HepG2 (cell line): ENCODE measurements around the gene C2orf81. TPM values are rescaled to one million over a fixed set of nuclear protein-coding genes. Genes with fewer than 3 reads are reported as not detected.

Experiments
- ADNP ChIP-seq: sonication (generic); formaldehyde crosslinking; IDR thresholded peaks from 2 replicates; pipeline ENCODE4 v1.4.0; 2020; ENCODE audit warnings: missing genetic modification reagents
- BRD4 ChIP-seq: sonication (generic); formaldehyde crosslinking; IDR thresholded peaks from 2 replicates; pipeline ENCODE4 v1.4.0; 2020; ENCODE audit warnings: missing genetic modification reagents
- CSRNP1 ChIP-seq: sonication (generic); formaldehyde crosslinking; IDR thresholded peaks from 2 replicates; pipeline ENCODE4 v1.8.1; 2023; ENCODE audit warnings: mild to moderate bottlenecking, missing genetic modification reagents
- DDIT3 ChIP-seq: sonication (generic); formaldehyde crosslinking; IDR thresholded peaks from 2 replicates; pipeline ENCODE4 v1.4.0; 2020; ENCODE audit warnings: mild to moderate bottlenecking, missing genetic modification reagents
- FOXA3 ChIP-seq: IDR thresholded peaks from 2 replicates; pipeline ENCODE4 v1.6.1; 2016; ENCODE audit warnings: missing genetic modification reagents, missing compliant biosample characterization
- FOXJ3 ChIP-seq: sonication (generic); formaldehyde crosslinking; IDR thresholded peaks from 2 replicates; pipeline ENCODE4 v1.4.0; 2020; ENCODE audit warnings: missing genetic modification reagents, mild to moderate bottlenecking, borderline replicate concordance
- FOXK1 ChIP-seq: sonication (generic); formaldehyde crosslinking; IDR thresholded peaks from 2 replicates; pipeline ENCODE4 v1.4.0; 2020; ENCODE audit warnings: low read depth, missing genetic modification reagents, borderline replicate concordance
- PLRG1 ChIP-seq: fragments of 450-650 bp; conservative IDR thresholded peaks from 2 replicates; pipeline ENCODE4 v1.6.1; 2016
- PRDM10 ChIP-seq: sonication (generic); formaldehyde crosslinking; IDR thresholded peaks from 2 replicates; pipeline ENCODE4 v1.4.0; 2020; ENCODE audit warnings: low read depth, missing genetic modification reagents
- TBX2 ChIP-seq: sonication (generic); formaldehyde crosslinking; IDR thresholded peaks from 2 replicates; pipeline ENCODE4 v1.5.0; 2020; ENCODE audit warnings: missing genetic modification reagents, mild to moderate bottlenecking, borderline replicate concordance
- ZBTB4 ChIP-seq: sonication (generic); formaldehyde crosslinking; IDR thresholded peaks from 2 replicates; pipeline ENCODE4 v1.4.0; 2020; ENCODE audit warnings: missing genetic modification reagents, mild to moderate bottlenecking, borderline replicate concordance
- ZGPAT ChIP-seq: IDR thresholded peaks from 2 replicates; pipeline ENCODE4 v1.6.1; 2016; ENCODE audit warnings: mild to moderate bottlenecking
- ZNF160 ChIP-seq: sonication (generic); formaldehyde crosslinking; IDR thresholded peaks from 2 replicates; pipeline ENCODE4 v1.8.0; 2022; ENCODE audit warnings: mild to moderate bottlenecking, inconsistent platforms, missing genetic modification reagents
- ZNF292 ChIP-seq: sonication (generic); formaldehyde crosslinking; IDR thresholded peaks from 2 replicates; pipeline ENCODE4 v1.8.1; 2022; ENCODE audit warnings: mild to moderate bottlenecking, low read depth, missing genetic modification reagents, borderline replicate concordance
- ZNF619 ChIP-seq: sonication (generic); formaldehyde crosslinking; IDR thresholded peaks from 2 replicates; pipeline ENCODE4 v1.4.0; 2020; ENCODE audit warnings: mild to moderate bottlenecking, missing genetic modification reagents
- ZNF629 ChIP-seq: sonication (generic); formaldehyde crosslinking; conservative IDR thresholded peaks from 2 replicates; pipeline ENCODE4 v1.5.0; 2020; ENCODE audit warnings: missing genetic modification reagents
- ZNF670 ChIP-seq: sonication (generic); formaldehyde crosslinking; IDR thresholded peaks from 2 replicates; pipeline ENCODE4 v1.8.0; 2022; ENCODE audit warnings: mild to moderate bottlenecking, missing genetic modification reagents, borderline replicate concordance
- ZNF747 ChIP-seq: sonication (generic); formaldehyde crosslinking; IDR thresholded peaks from 2 replicates; pipeline ENCODE4 v1.8.1; 2023; ENCODE audit warnings: missing genetic modification reagents, mild to moderate bottlenecking, borderline replicate concordance
- polyA plus RNA-seq, 8 experiments: library from polyadenylated mRNA; depleted of rRNA in 3 of 8; stranded (reverse) in 7 of 8; unstranded in 1 of 8; fragments of >200 nt; fragmentation: Illumina TruSeq in 4 of 8; extraction: Trizol in 4 of 8; gene quantifications; 2 replicates each; pipeline versions ENCODE4 v1.2.1 to v1.2.3, GENCODE V29; 2011 to 2016; ENCODE audit warnings: low read depth in 4 of 8, missing spikeins in 1 of 8, mixed read lengths in 1 of 8; ENCODE audit not compliant: insufficient read depth in 1 of 8
- total RNA-seq, 5 experiments: library from RNA; depleted of rRNA; stranded (reverse); fragments of >200 nt; fragmentation: Illumina TruSeq; extraction: Trizol; gene quantifications; 2 replicates each; pipeline ENCODE4 v1.2.3, GENCODE V29; 2016; ENCODE audit warnings: low read depth in 1 of 5

C2orf81 gene
- total and polyA plus RNA-seq, 2 of the 13 experiments (the other 11 are each of a cell fraction or from before 2014, with no cell fraction given): 0.15 to 0.17 TPM

- peak; percentile 88; the same call in 1 of the 2 replicates for TF ChIP-seq CSRNP1 (CRISPR knock-in tag)
- TF ChIP-seq ZGPAT (CRISPR knock-in tag): peak; percentile 99
- peak; percentile 98 for TF ChIP-seq ZNF670
- peak; percentile 98 for TF ChIP-seq FOXK1
- TF ChIP-seq ZNF160: peak; percentile 86
- no peak for TF ChIP-seq PLRG1
- TF ChIP-seq DDIT3 (CRISPR knock-in tag): peak; percentile 85; the same call in 1 of the 2 replicates
- TF ChIP-seq FOXA3 (CRISPR knock-in tag): peak; percentile 85
- no peak; the same call in 1 of the 2 replicates for TF ChIP-seq ZNF629 (CRISPR knock-in tag)
- no peak for TF ChIP-seq BRD4
- TF ChIP-seq ZNF747 (CRISPR knock-in tag): peak; percentile 74; the same call in 1 of the 2 replicates
- TF ChIP-seq ZNF292 (CRISPR knock-in tag): no peak
- no peak for TF ChIP-seq ADNP
- TF ChIP-seq TBX2 (CRISPR knock-in tag): peak; percentile 85
- peak; percentile 96; the same call in 1 of the 2 replicates for TF ChIP-seq ZNF619 (CRISPR knock-in tag)
- peak; percentile 79; the same call in 1 of the 2 replicates for TF ChIP-seq FOXJ3
- TF ChIP-seq ZBTB4 (CRISPR knock-in tag): peak; percentile 93; the same call in 1 of the 2 replicates
- peak; percentile 92 for TF ChIP-seq PRDM10 (CRISPR knock-in tag)
These were observed 33.5 kb upstream of the C2orf81 start, which contains the start of gene INO80B (continued) for GRCh38 chr2:74454654-74455511.
